ENCODE results near the gene ZNF598.

The ZNF598 gene

GRCh38 chr16:2025878-2026460 lies 16.3 kb upstream of the ZNF598 start:
- ATAC-seq: no peak
- no peak for TF ChIP-seq TOX (CRISPR knock-in tag; IDR thresholded peaks at IDR 0.05; ENCODE audit: borderline replicate concordance)
- TF ChIP-seq GLIS3 (CRISPR knock-in tag; IDR thresholded peaks at IDR 0.05): no peak
- TF ChIP-seq ZFP3 (CRISPR knock-in tag; IDR thresholded peaks at IDR 0.05): no peak
- TF ChIP-seq, protein P1, sequence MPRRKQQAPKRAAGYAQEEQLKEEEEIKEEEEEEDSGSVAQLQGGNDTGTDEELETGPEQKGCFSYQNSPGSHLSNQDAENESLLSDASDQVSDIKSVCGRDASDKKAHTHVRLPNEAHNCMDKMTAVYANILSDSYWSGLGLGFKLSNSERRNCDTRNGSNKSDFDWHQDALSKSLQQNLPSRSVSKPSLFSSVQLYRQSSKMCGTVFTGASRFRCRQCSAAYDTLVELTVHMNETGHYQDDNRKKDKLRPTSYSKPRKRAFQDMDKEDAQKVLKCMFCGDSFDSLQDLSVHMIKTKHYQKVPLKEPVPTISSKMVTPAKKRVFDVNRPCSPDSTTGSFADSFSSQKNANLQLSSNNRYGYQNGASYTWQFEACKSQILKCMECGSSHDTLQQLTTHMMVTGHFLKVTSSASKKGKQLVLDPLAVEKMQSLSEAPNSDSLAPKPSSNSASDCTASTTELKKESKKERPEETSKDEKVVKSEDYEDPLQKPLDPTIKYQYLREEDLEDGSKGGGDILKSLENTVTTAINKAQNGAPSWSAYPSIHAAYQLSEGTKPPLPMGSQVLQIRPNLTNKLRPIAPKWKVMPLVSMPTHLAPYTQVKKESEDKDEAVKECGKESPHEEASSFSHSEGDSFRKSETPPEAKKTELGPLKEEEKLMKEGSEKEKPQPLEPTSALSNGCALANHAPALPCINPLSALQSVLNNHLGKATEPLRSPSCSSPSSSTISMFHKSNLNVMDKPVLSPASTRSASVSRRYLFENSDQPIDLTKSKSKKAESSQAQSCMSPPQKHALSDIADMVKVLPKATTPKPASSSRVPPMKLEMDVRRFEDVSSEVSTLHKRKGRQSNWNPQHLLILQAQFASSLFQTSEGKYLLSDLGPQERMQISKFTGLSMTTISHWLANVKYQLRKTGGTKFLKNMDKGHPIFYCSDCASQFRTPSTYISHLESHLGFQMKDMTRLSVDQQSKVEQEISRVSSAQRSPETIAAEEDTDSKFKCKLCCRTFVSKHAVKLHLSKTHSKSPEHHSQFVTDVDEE (CRISPR knock-in tag; IDR thresholded peaks at IDR 0.05): no peak
- TF ChIP-seq RARB (CRISPR knock-in tag; IDR thresholded peaks at IDR 0.05): no peak
- TF ChIP-seq ESRRG (CRISPR knock-in tag; IDR thresholded peaks at IDR 0.05): no peak
- no peak for TF ChIP-seq ARNTL (CRISPR knock-in tag; IDR thresholded peaks at IDR 0.05; ENCODE audit: borderline replicate concordance, low read depth)
- TF ChIP-seq ZFP30 (CRISPR knock-in tag; IDR thresholded peaks at IDR 0.05): no peak
- TF ChIP-seq CSDC2 (CRISPR knock-in tag; IDR thresholded peaks at IDR 0.05): no peak
- no peak for TF ChIP-seq OSR1 (CRISPR knock-in tag; IDR thresholded peaks at IDR 0.05)
- no peak for TF ChIP-seq ZNF565 (CRISPR knock-in tag; conservative IDR thresholded peaks at IDR 0.05; ENCODE audit: low read depth)
- no peak for TF ChIP-seq CREB5 (CRISPR knock-in tag; IDR thresholded peaks at IDR 0.05; ENCODE audit: low read depth)
- TF ChIP-seq TCF4 (CRISPR knock-in tag; IDR thresholded peaks at IDR 0.05; ENCODE audit: borderline replicate concordance): no peak
- TF ChIP-seq ZNF70 (CRISPR knock-in tag; IDR thresholded peaks at IDR 0.05): no peak
- TF ChIP-seq CSRNP3 (CRISPR knock-in tag; IDR thresholded peaks at IDR 0.05): no peak
- TF ChIP-seq ZC3H10 (CRISPR knock-in tag; IDR thresholded peaks at IDR 0.05): no peak
- TF ChIP-seq, protein P2, sequence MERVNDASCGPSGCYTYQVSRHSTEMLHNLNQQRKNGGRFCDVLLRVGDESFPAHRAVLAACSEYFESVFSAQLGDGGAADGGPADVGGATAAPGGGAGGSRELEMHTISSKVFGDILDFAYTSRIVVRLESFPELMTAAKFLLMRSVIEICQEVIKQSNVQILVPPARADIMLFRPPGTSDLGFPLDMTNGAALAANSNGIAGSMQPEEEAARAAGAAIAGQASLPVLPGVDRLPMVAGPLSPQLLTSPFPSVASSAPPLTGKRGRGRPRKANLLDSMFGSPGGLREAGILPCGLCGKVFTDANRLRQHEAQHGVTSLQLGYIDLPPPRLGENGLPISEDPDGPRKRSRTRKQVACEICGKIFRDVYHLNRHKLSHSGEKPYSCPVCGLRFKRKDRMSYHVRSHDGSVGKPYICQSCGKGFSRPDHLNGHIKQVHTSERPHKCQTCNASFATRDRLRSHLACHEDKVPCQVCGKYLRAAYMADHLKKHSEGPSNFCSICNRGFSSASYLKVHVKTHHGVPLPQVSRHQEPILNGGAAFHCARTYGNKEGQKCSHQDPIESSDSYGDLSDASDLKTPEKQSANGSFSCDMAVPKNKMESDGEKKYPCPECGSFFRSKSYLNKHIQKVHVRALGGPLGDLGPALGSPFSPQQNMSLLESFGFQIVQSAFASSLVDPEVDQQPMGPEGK (CRISPR knock-in tag; IDR thresholded peaks at IDR 0.05; ENCODE audit: borderline replicate concordance): no peak
- no peak for TF ChIP-seq SNAI2 (CRISPR knock-in tag; IDR thresholded peaks at IDR 0.05)
- no peak for TF ChIP-seq PPARA (CRISPR knock-in tag; IDR thresholded peaks at IDR 0.05; ENCODE audit: borderline replicate concordance)

DNA sequence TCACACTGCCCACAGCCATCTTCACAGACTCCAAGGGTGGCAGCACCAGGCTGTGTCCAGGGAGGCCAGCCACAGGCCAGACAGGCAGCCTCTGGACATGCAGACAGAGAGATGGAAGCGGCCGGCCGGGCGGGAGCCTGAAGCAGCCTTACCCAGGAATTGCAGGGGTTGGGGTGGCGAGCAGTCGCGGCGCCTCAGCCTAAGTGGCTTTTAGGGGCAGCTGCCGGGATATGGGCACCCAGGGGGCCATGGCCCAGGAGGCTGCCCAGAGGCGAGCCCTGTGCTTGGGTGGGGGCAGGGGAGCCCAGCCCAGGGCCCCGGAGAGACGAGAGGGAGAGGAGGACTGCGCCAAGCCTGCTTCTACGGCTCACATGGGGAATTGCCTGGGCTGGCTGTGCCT lies 15.6 kb upstream of the ZNF598 start:
- ATAC-seq: no peak
- TF ChIP-seq ESRRG (CRISPR knock-in tag; IDR thresholded peaks at IDR 0.05) (no peak), OSR1 (CRISPR knock-in tag; IDR thresholded peaks at IDR 0.05) (no peak), ZFP30 (CRISPR knock-in tag; IDR thresholded peaks at IDR 0.05) (no peak), CSDC2 (CRISPR knock-in tag; IDR thresholded peaks at IDR 0.05) (no peak), ZC3H10 (CRISPR knock-in tag; IDR thresholded peaks at IDR 0.05) (no peak), GLIS3 (CRISPR knock-in tag; IDR thresholded peaks at IDR 0.05) (no peak), ZFP3 (CRISPR knock-in tag; IDR thresholded peaks at IDR 0.05) (no peak), PPARA (CRISPR knock-in tag; IDR thresholded peaks at IDR 0.05; ENCODE audit: borderline replicate concordance) (no peak), CSRNP3 (CRISPR knock-in tag; IDR thresholded peaks at IDR 0.05) (no peak), TOX (CRISPR knock-in tag; IDR thresholded peaks at IDR 0.05; ENCODE audit: borderline replicate concordance) (no peak), RARB (CRISPR knock-in tag; IDR thresholded peaks at IDR 0.05) (no peak)

DNA sequence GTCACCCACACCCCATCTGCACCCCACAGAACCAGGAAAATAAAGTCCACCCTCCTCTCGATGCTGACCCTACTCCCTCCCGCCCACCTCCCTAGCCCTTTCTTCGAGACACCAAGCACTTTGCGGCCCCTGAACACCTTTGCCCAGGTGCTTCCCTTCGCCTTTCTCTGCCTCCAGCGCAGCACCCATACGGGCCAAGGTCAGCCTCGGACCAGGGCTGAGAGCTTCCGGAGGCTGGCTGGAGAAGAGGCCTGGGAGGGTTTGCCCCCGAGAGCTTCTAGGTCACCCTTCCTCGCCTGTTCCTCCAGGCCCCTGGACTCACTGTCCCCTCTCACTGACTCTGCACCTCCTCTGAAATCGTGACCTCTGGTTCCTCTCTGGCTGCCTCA lies 14.4 kb upstream of the ZNF598 start:
- TF ChIP-seq CSRNP3 (CRISPR knock-in tag; IDR thresholded peaks at IDR 0.05): no peak
- TF ChIP-seq CREB5 (CRISPR knock-in tag; IDR thresholded peaks at IDR 0.05; ENCODE audit: low read depth): no peak
- TF ChIP-seq OSR1 (CRISPR knock-in tag; IDR thresholded peaks at IDR 0.05): no peak
- TF ChIP-seq, protein P1 (CRISPR knock-in tag; IDR thresholded peaks at IDR 0.05): no peak
- TF ChIP-seq RARB (CRISPR knock-in tag; IDR thresholded peaks at IDR 0.05): no peak
- TF ChIP-seq ZFP30 (CRISPR knock-in tag; IDR thresholded peaks at IDR 0.05): no peak
- no peak for TF ChIP-seq ZNF70 (CRISPR knock-in tag; IDR thresholded peaks at IDR 0.05)
- ATAC-seq: no peak
